GM06990 (cell line): ENCODE measurements around the gene CDC73.

Source experiments
- DNase-seq: peaks from one replicate; pipeline ENCODE4 v3.0.0-alpha.2; 2011; ENCODE audit not compliant: insufficient read length; ENCODE audit errors: extremely low read depth
- H3K27me3 ChIP-seq: replicated peaks from 2 replicates; pipeline ENCODE4 v1.6.0; 2011; ENCODE audit warnings: low read length; ENCODE audit not compliant: control insufficient read depth, insufficient read depth
- H3K36me3 ChIP-seq: 2 replicates; pipeline ENCODE4 v1.5.1; 2011; ENCODE audit warnings: low read length; ENCODE audit not compliant: control insufficient read depth, insufficient read depth
- H3K4me3 ChIP-seq: replicated peaks from 2 replicates; pipeline ENCODE4 v1.5.1; 2011; ENCODE audit warnings: low read depth, mild to moderate bottlenecking, control low read depth, low read length
- TF ChIP-seq, protein P1 (sequence below): IDR thresholded peaks from 2 replicates; pipeline ENCODE4 v1.5.1; 2011; ENCODE audit warnings: low read length, control low read depth, mild to moderate bottlenecking, inconsistent platforms; ENCODE audit not compliant: insufficient read depth, poor library complexity, severe bottlenecking

CDC73 gene

DNA sequence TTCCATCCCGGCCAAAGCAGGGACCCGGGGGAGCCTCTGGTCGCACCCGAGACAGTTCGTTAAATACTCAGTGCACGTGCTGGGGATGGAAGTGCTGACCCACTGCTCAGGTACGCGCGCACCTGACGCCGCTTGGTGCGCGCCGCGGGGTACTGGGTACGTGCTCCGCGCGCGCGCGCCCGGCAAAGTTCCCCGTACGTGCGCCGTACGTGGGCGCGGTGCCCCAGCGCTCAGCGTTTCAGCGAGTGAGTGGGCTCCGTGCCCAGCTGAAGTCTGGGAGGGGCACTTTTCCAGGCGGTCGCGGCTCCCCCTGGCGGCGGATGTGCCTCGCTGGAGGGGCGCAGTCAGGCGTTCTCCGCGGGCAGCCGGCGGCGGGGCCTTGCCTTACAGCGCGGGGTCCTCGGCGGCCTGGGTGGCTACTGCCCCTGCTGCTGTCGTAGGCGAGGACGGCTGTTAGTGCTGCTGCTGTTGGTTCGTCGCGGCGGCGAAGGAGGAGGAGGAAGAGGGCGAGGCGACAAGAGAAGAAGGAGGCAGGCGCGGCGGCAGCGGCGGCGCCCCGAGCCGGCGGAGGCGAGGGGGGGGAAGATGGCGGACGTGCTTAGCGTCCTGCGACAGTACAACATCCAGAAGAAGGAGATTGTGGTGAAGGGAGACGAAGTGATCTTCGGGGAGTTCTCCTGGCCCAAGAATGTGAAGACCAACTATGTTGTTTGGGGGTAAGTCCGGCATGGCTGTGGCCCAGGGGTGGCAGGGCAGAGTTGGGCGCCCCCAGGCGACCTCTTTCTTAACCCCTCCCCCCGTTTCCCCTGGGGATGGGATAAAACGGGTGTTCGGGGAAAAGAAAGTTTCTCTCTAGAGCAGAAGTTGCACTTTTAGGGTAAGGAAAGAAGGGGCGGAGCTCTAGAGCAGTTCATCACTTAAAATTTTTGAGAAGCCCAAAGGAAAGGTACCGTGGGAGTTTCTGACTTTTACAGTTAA lies at the start of gene CDC73:
TSS of gene CDC73 (plus strand) at position 416 of the 978 bp plus-strand sequence. CDS start at position 586, 170 bp downstream.
- Histone ChIP-seq H3K36me3 (peaks cover 2% of the 10 kb centered on the region; the same call in 1 of the 2 replicates), H3K27me3 (no peaks in the 10 kb centered on the region), H3K4me3 (peak within 1 kb of the TSS; percentile 97)
- TF ChIP-seq, protein P1, sequence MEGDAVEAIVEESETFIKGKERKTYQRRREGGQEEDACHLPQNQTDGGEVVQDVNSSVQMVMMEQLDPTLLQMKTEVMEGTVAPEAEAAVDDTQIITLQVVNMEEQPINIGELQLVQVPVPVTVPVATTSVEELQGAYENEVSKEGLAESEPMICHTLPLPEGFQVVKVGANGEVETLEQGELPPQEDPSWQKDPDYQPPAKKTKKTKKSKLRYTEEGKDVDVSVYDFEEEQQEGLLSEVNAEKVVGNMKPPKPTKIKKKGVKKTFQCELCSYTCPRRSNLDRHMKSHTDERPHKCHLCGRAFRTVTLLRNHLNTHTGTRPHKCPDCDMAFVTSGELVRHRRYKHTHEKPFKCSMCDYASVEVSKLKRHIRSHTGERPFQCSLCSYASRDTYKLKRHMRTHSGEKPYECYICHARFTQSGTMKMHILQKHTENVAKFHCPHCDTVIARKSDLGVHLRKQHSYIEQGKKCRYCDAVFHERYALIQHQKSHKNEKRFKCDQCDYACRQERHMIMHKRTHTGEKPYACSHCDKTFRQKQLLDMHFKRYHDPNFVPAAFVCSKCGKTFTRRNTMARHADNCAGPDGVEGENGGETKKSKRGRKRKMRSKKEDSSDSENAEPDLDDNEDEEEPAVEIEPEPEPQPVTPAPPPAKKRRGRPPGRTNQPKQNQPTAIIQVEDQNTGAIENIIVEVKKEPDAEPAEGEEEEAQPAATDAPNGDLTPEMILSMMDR: peak; percentile 82
- DNase-seq: peak; percentile 99

DNA sequence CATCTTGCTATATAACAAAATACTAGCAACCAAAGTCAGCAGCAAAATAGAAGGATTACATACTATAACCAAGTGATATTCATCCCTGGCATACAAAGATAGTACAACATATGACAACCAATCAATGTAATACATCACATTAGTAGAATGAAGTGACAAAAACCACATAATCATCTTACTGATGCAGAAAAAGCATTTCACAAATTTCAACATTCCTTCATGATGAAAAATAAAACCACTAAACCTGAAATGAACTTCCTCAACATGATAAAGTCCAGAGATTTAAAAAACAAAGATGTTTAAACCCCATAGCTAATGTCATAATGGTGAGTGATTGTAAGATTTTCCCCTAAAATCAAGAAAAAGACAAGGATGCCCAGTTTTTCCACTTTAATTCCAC lies 43.8 kb upstream of the CDC73 start:
- peaks cover 2% of the 10 kb centered on the region for H3K36me3 ChIP-seq
- TF ChIP-seq, protein P1: no peak
- no peak for DNase-seq
- no peaks in the 10 kb centered on the region for H3K27me3 ChIP-seq
- no peak overlapping the region for H3K4me3 ChIP-seq

DNA sequence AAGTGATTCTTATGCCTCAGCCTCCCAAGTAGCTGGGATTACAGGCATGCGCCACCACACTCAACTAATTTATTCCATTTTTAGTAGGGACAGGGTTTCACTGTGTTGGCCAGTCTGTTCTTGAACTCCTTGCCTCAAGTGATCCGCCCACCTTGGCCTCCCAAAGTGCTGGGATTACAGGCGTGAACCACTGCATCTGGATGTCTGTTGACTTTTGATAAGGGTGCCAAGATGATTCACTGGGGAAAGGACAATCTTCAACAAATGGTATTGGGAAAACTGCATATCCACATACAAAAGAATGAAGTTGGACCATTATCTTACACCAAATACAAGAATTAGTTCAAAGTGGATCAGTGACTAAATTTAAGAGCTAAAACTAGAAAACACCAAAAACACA lies 42.6 kb upstream of the CDC73 start:
- Histone ChIP-seq H3K36me3 (peaks cover 2% of the 10 kb centered on the region), H3K4me3 (no peak overlapping the region), H3K27me3 (no peaks in the 10 kb centered on the region)
- no peak for DNase-seq
- TF ChIP-seq, protein P1: no peak

DNA sequence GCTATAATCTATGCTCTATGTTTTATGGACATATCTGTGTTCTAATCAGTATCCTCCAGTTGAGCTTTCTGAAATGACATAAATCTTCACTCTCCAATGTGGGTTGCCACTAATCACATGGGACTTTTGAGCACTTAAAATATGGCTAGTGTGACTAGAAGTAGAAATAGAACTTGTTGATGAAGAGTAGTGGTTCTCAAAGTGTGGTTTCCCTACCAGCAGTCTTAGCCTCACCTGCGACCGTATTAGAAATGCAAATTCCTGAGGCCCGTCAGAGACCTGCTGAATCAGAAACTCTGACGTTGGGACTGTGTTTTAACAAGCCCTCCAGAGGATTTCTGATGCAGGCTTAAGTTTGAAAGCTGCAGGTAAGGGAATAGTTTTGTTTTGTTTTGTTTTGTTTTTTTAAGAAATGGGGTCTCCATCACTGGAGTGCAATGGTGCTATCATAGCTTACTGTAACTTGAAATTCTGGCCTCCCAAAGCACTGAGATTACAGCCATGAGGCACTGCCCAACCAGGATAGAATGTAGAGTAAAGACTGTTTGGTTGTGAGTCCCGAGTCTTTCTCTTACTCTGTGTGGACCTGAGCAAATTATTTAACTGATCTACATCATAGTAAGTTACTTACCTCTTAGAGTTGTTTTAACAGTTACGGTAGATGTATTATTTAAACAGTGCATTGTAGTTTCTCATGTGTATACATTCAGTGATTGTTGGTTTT lies 38.3 kb upstream of the CDC73 start:
- H3K4me3 ChIP-seq: peak overlapping the region; percentile 50
- TF ChIP-seq, protein P1: no peak
- no peaks in the 10 kb centered on the region for H3K27me3 ChIP-seq
- DNase-seq: peak; percentile 27
- no peaks in the 10 kb centered on the region; the same call in none of the 2 replicates for H3K36me3 ChIP-seq

DNA sequence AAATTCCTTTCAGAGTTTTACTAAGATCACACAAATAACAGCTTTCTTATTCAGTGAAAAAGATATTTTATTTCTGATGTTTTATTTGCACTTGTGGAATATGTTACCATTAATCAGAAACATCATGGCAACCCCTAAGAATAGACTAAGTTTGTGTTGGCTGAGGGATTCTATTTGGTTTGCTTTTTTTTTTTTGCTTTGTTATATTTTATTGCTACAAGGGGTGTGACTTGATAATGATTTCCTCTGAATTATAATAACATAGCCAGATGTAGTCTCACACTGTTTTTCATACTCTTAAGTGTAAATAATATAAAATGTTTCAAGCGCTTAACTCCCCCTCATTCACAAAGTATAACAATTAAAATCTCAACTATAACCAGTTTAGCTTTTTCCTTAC lies 36.6 kb upstream of the CDC73 start:
- DNase-seq: no peak
- TF ChIP-seq, protein P1: no peak
- H3K4me3 ChIP-seq: no peak overlapping the region

More for the DNA sequence above, 36.6 kb upstream of the CDC73 start:
- Histone ChIP-seq H3K36me3 (no peaks in the 10 kb centered on the region; the same call in 1 of the 2 replicates), H3K27me3 (no peaks in the 10 kb centered on the region)
